HEK293 (cell line): ENCODE results near the gene COBL.

Experiments
- CTCF ChIA-PET: fragments of 350-600 bp; formaldehyde crosslinking; extraction: SDS; loops from one replicate; lab custom pipeline; 2021; ENCODE audit warnings: antibody characterized with exemption; lab: Yijun Ruan, JAX
- POLR2A ChIA-PET: fragments of 300-600 bp; formaldehyde crosslinking; extraction: SDS; loops from one replicate; lab custom pipeline; 2020; ENCODE audit warnings: antibody characterized with exemption, inconsistent platforms; lab: Yijun Ruan, JAX
- H3K27ac ChIP-seq: fragments of 200-500 bp; sonication (Bioruptor generic); 2 replicates; pipeline ENCODE4 v1.5.1; 2014; ENCODE audit warnings: low read depth, low read length, control low read depth, inconsistent platforms; ENCODE audit errors: extremely low read depth
- H3K36me3 ChIP-seq, 2 experiments: fragments of 200-500 bp in 1 of 2; sonication (Bioruptor generic) in 1 of 2; 1 replicate in 1 of 2; 2 replicates in 1 of 2; pipeline ENCODE4 v1.5.1; 2014 to 2017; ENCODE audit warnings: inconsistent platforms in 2 of 2, low read length in 2 of 2; ENCODE audit not compliant: control insufficient read depth in 2 of 2, insufficient read depth in 1 of 2
- H3K4me1 ChIP-seq: fragments of 200-500 bp; sonication (Bioruptor generic); 2 replicates; pipeline ENCODE4 v1.5.1; 2014; ENCODE audit warnings: mild to moderate bottlenecking, low read length, inconsistent platforms; ENCODE audit not compliant: control insufficient read depth, insufficient read depth
- H3K4me3 ChIP-seq: 2 replicates; pipeline ENCODE4 v1.5.1; 2011; ENCODE audit warnings: low read depth, mild to moderate bottlenecking, control low read depth, low read length, moderate library complexity
- H3K9me3 ChIP-seq: fragments of 200-500 bp; sonication (Bioruptor generic); 2 replicates; pipeline ENCODE4 v1.5.1; 2014; ENCODE audit warnings: low read depth, low read length, inconsistent platforms; ENCODE audit not compliant: control insufficient read depth, insufficient read depth
- GLIS1 ChIP-seq: fragments of 450-650 bp; formaldehyde crosslinking; IDR thresholded peaks from 2 replicates; pipeline ENCODE4 v1.5.1; 2016; ENCODE audit warnings: missing biosample characterization, missing genetic modification characterization
- GLIS2 ChIP-seq: fragments of 450-650 bp; formaldehyde crosslinking; IDR thresholded peaks from 2 replicates; pipeline ENCODE4 v1.5.1; 2016; ENCODE audit warnings: missing biosample characterization, missing genetic modification characterization
- KLF10 ChIP-seq: fragments of 450-650 bp; IDR thresholded peaks from 2 replicates; pipeline ENCODE4 v1.5.1; 2018; ENCODE audit warnings: missing biosample characterization, mild to moderate bottlenecking, missing genetic modification characterization
- SCRT1 ChIP-seq: fragments of 450-650 bp; formaldehyde crosslinking; IDR thresholded peaks from 2 replicates; pipeline ENCODE4 v1.5.1; 2016; ENCODE audit warnings: missing biosample characterization, missing genetic modification characterization, borderline replicate concordance
- ZFP37 ChIP-seq: fragments of 450-650 bp; formaldehyde crosslinking; IDR thresholded peaks from 2 replicates; pipeline ENCODE4 v1.5.1; 2016; ENCODE audit warnings: missing biosample characterization, missing genetic modification characterization
- ZIC2 ChIP-seq: fragments of 450-650 bp; formaldehyde crosslinking; IDR thresholded peaks from 2 replicates; pipeline ENCODE4 v1.5.1; 2016; ENCODE audit warnings: missing biosample characterization, missing genetic modification characterization
- ZNF140 ChIP-seq: fragments of 450-650 bp; formaldehyde crosslinking; IDR thresholded peaks from 2 replicates; pipeline ENCODE4 v1.5.1; 2016; ENCODE audit warnings: missing biosample characterization, missing genetic modification characterization
- ZNF155 ChIP-seq: fragments of 450-650 bp; formaldehyde crosslinking; IDR thresholded peaks from 2 replicates; pipeline ENCODE4 v1.5.1; 2016; ENCODE audit warnings: missing biosample characterization, missing genetic modification characterization
- ZNF202 ChIP-seq: fragments of 450-650 bp; formaldehyde crosslinking; IDR thresholded peaks from 2 replicates; pipeline ENCODE4 v1.5.1; 2016; ENCODE audit warnings: missing biosample characterization, missing genetic modification characterization, borderline replicate concordance
- ZNF350 ChIP-seq: fragments of 450-650 bp; formaldehyde crosslinking; IDR thresholded peaks from 2 replicates; pipeline ENCODE4 v1.5.0; 2017; ENCODE audit warnings: missing biosample characterization, mild to moderate bottlenecking, missing genetic modification characterization
- ZNF416 ChIP-seq: fragments of 450-650 bp; formaldehyde crosslinking; IDR thresholded peaks from 2 replicates; pipeline ENCODE4 v1.5.1; 2016; ENCODE audit warnings: missing biosample characterization, missing genetic modification characterization
- ZNF513 ChIP-seq: fragments of 450-650 bp; IDR thresholded peaks from 2 replicates; pipeline ENCODE4 v1.5.1; 2018; ENCODE audit warnings: missing biosample characterization, missing genetic modification characterization
- ZNF514 ChIP-seq: fragments of 450-650 bp; formaldehyde crosslinking; IDR thresholded peaks from 2 replicates; pipeline ENCODE4 v1.5.1; 2016; ENCODE audit warnings: missing biosample characterization, missing genetic modification characterization
- ZNF558 ChIP-seq: fragments of 450-650 bp; formaldehyde crosslinking; IDR thresholded peaks from 2 replicates; pipeline ENCODE4 v1.5.1; 2016; ENCODE audit warnings: missing biosample characterization, missing genetic modification characterization
- ZNF629 ChIP-seq: fragments of 450-650 bp; formaldehyde crosslinking; IDR thresholded peaks from 2 replicates; pipeline ENCODE4 v1.5.1; 2017; ENCODE audit warnings: missing biosample characterization, missing genetic modification characterization
- ZNF654 ChIP-seq: fragments of 450-650 bp; formaldehyde crosslinking; IDR thresholded peaks from 2 replicates; pipeline ENCODE4 v1.5.1; 2016; ENCODE audit warnings: low read depth, missing biosample characterization, missing genetic modification characterization
- ZNF658 ChIP-seq: fragments of 450-650 bp; formaldehyde crosslinking; IDR thresholded peaks from 2 replicates; pipeline ENCODE4; 2016; ENCODE audit warnings: missing biosample characterization, missing genetic modification characterization
- ZNF747 ChIP-seq: fragments of 450-650 bp; formaldehyde crosslinking; IDR thresholded peaks from 2 replicates; pipeline ENCODE4 v1.5.1; 2016; ENCODE audit warnings: missing biosample characterization, missing genetic modification characterization
- TF ChIP-seq, protein P1 (sequence below): fragments of 450-650 bp; formaldehyde crosslinking; IDR thresholded peaks from 2 replicates; pipeline ENCODE4 v1.5.1; 2016; ENCODE audit warnings: missing biosample characterization, missing genetic modification characterization, low read depth
- TF ChIP-seq, protein P2 (sequence below): IDR thresholded peaks from 2 replicates; pipeline ENCODE4 v1.6.1; 2011; ENCODE audit warnings: mild to moderate bottlenecking, low read depth, low read length, borderline replicate concordance
- TF ChIP-seq, protein P3 (sequence below): fragments of 450-650 bp; formaldehyde crosslinking; IDR thresholded peaks from 2 replicates; pipeline ENCODE4 v1.5.1; 2017; ENCODE audit warnings: missing biosample characterization, missing genetic modification characterization

The COBL gene

GRCh38 chr7:51246258-51247245 is 70.1 kb downstream of the COBL start (continued):
- TF ChIP-seq ZNF558 (tag by site-specific recombination) (no peak), ZNF514 (tag by site-specific recombination) (no peak), ZIC2 (tag by site-specific recombination) (peak; percentile 93), SCRT1 (tag by site-specific recombination) (no peak), ZNF155 (tag by site-specific recombination) (no peak), GLIS1 (tag by site-specific recombination) (peak; percentile 46; the same call in 1 of the 2 replicates), ZNF140 (tag by site-specific recombination) (peak; percentile 14; the same call in 1 of the 2 replicates), GLIS2 (tag by site-specific recombination) (no peak)
- TF ChIP-seq, protein P1, sequence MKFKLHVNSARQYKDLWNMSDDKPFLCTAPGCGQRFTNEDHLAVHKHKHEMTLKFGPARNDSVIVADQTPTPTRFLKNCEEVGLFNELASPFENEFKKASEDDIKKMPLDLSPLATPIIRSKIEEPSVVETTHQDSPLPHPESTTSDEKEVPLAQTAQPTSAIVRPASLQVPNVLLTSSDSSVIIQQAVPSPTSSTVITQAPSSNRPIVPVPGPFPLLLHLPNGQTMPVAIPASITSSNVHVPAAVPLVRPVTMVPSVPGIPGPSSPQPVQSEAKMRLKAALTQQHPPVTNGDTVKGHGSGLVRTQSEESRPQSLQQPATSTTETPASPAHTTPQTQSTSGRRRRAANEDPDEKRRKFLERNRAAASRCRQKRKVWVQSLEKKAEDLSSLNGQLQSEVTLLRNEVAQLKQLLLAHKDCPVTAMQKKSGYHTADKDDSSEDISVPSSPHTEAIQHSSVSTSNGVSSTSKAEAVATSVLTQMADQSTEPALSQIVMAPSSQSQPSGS (tag by site-specific recombination): no peak
- TF ChIP-seq, protein P2, sequence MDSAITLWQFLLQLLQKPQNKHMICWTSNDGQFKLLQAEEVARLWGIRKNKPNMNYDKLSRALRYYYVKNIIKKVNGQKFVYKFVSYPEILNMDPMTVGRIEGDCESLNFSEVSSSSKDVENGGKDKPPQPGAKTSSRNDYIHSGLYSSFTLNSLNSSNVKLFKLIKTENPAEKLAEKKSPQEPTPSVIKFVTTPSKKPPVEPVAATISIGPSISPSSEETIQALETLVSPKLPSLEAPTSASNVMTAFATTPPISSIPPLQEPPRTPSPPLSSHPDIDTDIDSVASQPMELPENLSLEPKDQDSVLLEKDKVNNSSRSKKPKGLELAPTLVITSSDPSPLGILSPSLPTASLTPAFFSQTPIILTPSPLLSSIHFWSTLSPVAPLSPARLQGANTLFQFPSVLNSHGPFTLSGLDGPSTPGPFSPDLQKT: no peak

DNA sequence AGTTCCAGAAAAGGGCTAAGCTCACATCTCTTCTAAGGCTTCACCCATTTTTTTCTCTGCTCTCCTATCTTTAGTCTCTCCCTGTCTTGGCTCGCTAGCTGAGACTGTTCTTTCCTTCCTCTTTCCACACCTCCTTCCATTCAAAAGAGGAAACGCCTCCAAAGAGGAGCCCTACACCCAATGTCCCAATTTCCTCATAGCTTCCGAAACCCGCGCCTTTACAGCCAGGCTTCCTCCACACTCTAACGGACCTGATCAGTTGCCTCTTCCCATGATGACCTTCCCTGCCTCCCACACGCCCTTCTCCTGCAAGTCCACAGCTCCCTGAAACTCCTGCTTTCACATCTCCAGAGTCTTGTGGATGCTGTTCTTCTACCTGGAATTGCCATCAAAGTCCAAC is 71.7 kb downstream of the COBL start:
- Histone ChIP-seq H3K36me3 (no peaks in the 10 kb centered on the region), H3K27ac (no peak overlapping the region), H3K9me3 (no peaks in the 10 kb centered on the region), H3K4me1 (no peaks in the 10 kb centered on the region), H3K4me3 (no peak overlapping the region)
- POLR2A ChIA-PET: no interaction called here
- CTCF ChIA-PET: interaction anchor here (0.6 to 1.4 kb wide), 3 partner anchors 82 to 756 kb away, joined by 3 to 4 read pairs (median 4); no protein-coding TSS in a partner anchor
- TF ChIP-seq ZNF202 (no peak), ZNF654 (tag by site-specific recombination) (no peak), ZFP37 (tag by site-specific recombination) (no peak), ZNF513 (no peak), ZNF629 (tag by site-specific recombination) (no peak), KLF10 (tag by site-specific recombination) (no peak), ZNF658 (tag by site-specific recombination) (no peak), ZNF416 (no peak), ZNF747 (tag by site-specific recombination) (no peak), ZNF350 (tag by site-specific recombination) (no peak)
- TF ChIP-seq, protein P3, sequence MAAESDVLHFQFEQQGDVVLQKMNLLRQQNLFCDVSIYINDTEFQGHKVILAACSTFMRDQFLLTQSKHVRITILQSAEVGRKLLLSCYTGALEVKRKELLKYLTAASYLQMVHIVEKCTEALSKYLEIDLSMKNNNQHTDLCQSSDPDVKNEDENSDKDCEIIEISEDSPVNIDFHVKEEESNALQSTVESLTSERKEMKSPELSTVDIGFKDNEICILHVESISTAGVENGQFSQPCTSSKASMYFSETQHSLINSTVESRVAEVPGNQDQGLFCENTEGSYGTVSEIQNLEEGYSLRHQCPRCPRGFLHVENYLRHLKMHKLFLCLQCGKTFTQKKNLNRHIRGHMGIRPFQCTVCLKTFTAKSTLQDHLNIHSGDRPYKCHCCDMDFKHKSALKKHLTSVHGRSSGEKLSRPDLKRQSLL (tag by site-specific recombination): no peak
